Testis (tissue), 3 donors: Measurements from ENCODE around the gene PHF21A. TPM values are rescaled to one million over a fixed set of nuclear protein-coding genes. Genes with fewer than 3 reads are reported as not detected.

Source experiments
- DNase-seq: peaks from one replicate; pipeline ENCODE4 v3.0.0-alpha.2; 2019
- H3K27ac ChIP-seq, 2 donors: fragments of 200-600 bp; sonication (generic); one replicate each; pipeline ENCODE4 v1.5.1; 2019
- H3K27me3 ChIP-seq: fragments of 200-600 bp; sonication (generic); one replicate; pipeline ENCODE4 v1.5.1; 2019
- H3K36me3 ChIP-seq: fragments of 200-600 bp; sonication (generic); one replicate; pipeline ENCODE4 v1.5.1; 2017; ENCODE audit warnings: low read depth; ENCODE audit errors: missing control alignments
- H3K4me1 ChIP-seq: fragments of 200-600 bp; sonication (generic); one replicate; pipeline ENCODE4 v1.5.1; 2019
- H3K4me3 ChIP-seq, 2 donors: fragments of 200-600 bp; sonication (generic); one replicate each; pipeline ENCODE4 v1.5.1; 2017 to 2019
- H3K9me3 ChIP-seq: fragments of 200-600 bp; sonication (generic); one replicate; pipeline ENCODE4 v1.5.1; 2017
- POLR2A ChIP-seq: fragments of 450-650 bp; IDR thresholded peaks from one replicate; pipeline ENCODE4 v1.6.1; 2017; ENCODE audit warnings: antibody characterized with exemption, mild to moderate bottlenecking, moderate library complexity
- WGBS, 2 donors: methylation state at CpG; one replicate each; pipeline ENCODE4 v1.1.5; 2018; 5-methylcytosine and 5-hydroxymethylcytosine counted together
- intact Hi-C: fragments of 100-400 bp; cut with DNase I; formaldehyde crosslinking; loops from one replicate; pipeline ENCODE4 v1.15.1; 2023; ENCODE audit warnings: low total_unique reads
- polyA plus RNA-seq: library from polyadenylated mRNA; stranded (reverse); fragments of 350-450 nt; fragmentation: Illumina TruSeq; extraction: RNeasy Lipid Tissue Mini Kit (QIAGEN cat#74804); gene quantifications from one replicate; pipeline ENCODE4 v1.2.3, GENCODE V29; 2014; ENCODE audit warnings: low read depth, low replicate concordance; ENCODE audit not compliant: insufficient read depth
- total RNA-seq, 2 donors: library from RNA; depleted of rRNA; stranded (reverse); fragments of >200 nt; gene quantifications; one replicate each; pipeline ENCODE4 v1.2.3, GENCODE V29; 2016
- TF ChIP-seq, protein P1 (sequence below), 3 experiments: fragments of 450-650 bp in 2 of 3; fragments of 200-600 bp in 1 of 3; sonication (generic) in 1 of 3; IDR thresholded peaks; one replicate each; pipeline ENCODE4 v1.5.1; 2016 to 2019; ENCODE audit warnings: antibody characterized with exemption in 3 of 3, mild to moderate bottlenecking in 2 of 3, moderate library complexity in 1 of 3

PHF21A gene
- total and polyA plus RNA-seq, 3 donors from 2014 or later = 53.5 to 83.2 (median 56.6) TPM

DNA sequence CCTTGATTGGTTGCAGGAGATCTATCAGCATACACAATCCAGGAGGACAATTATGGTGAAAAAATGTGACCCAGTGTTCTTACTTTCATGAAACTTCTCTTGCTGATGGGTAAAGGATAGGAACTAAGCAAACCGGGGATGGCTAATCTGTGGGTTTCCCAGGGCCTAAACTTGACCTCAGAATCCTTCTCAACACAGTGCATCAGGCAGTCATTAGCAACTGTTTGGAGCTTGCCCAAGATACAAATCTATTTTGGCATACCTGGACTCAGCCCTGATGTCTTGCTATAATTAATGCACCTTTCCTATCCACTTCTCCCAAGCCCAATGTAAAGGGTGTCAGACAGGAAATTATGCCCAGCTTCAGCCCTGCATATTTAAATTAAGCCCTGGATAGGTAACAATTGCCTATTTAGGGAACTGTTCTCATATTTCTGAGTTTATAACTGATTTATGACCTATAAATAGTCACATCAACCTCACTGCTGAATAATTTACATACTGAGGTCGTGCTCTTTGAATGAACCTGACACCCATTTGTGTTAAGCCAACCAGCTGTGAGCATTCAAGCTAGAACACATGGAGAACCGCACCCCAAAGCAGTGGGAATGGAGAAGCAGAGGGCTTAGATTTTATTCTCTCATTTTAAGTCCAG lies 9.2 kb upstream of the PHF21A start:
- Histone ChIP-seq H3K9me3 (no peaks in the 10 kb centered on the region), H3K4me1 (no peaks in the 10 kb centered on the region), H3K36me3 (no peaks in the 10 kb centered on the region), H3K27ac (no peak overlapping the region), H3K27me3 (no peaks in the 10 kb centered on the region), H3K4me3 (no peak overlapping the region)
- WGBS, 2 donors = 78 to 85% methylated on average over 3 of the region's 3 CpGs
- no peak for TF ChIP-seq POLR2A
- TF ChIP-seq, protein P1, sequence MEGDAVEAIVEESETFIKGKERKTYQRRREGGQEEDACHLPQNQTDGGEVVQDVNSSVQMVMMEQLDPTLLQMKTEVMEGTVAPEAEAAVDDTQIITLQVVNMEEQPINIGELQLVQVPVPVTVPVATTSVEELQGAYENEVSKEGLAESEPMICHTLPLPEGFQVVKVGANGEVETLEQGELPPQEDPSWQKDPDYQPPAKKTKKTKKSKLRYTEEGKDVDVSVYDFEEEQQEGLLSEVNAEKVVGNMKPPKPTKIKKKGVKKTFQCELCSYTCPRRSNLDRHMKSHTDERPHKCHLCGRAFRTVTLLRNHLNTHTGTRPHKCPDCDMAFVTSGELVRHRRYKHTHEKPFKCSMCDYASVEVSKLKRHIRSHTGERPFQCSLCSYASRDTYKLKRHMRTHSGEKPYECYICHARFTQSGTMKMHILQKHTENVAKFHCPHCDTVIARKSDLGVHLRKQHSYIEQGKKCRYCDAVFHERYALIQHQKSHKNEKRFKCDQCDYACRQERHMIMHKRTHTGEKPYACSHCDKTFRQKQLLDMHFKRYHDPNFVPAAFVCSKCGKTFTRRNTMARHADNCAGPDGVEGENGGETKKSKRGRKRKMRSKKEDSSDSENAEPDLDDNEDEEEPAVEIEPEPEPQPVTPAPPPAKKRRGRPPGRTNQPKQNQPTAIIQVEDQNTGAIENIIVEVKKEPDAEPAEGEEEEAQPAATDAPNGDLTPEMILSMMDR (IDR thresholded peaks at IDR 0.05) = no peak
- intact Hi-C loops = loop anchor here (10.0 kb wide), 1 partner anchor 84 kb away; no protein-coding TSS in a partner anchor
- DNase-seq = no peak

DNA sequence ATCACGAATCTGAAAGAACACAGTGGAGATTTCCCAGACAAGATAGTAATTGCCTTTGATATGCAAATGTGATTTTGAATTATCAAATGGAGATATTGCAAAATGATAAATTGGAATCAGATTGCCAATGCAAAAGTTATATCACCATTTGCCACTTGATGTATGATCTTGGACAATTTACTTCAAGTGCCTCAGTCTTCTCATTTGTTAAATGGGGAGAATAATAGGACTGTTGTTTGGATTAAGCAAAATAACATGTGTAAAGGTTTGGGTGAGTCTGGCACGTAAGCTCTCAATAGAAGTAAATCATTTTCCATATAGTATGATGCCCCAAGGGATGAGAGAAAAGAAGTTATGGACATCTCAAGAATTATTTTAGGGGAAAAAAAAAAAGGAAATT lies 7.9 kb upstream of the PHF21A start:
- Histone ChIP-seq H3K4me1 (no peaks in the 10 kb centered on the region), H3K9me3 (no peaks in the 10 kb centered on the region), H3K36me3 (no peaks in the 10 kb centered on the region), H3K27ac (no peak overlapping the region), H3K27me3 (no peaks in the 10 kb centered on the region), H3K4me3 (no peak overlapping the region)
- WGBS, 2 donors = 80 to 93% methylated on average over 2 of the region's 2 CpGs
- intact Hi-C loops = no loop called here
- no peak for TF ChIP-seq POLR2A
- TF ChIP-seq, protein P1 (IDR thresholded peaks at IDR 0.05) = no peak
- no peak for DNase-seq

DNA sequence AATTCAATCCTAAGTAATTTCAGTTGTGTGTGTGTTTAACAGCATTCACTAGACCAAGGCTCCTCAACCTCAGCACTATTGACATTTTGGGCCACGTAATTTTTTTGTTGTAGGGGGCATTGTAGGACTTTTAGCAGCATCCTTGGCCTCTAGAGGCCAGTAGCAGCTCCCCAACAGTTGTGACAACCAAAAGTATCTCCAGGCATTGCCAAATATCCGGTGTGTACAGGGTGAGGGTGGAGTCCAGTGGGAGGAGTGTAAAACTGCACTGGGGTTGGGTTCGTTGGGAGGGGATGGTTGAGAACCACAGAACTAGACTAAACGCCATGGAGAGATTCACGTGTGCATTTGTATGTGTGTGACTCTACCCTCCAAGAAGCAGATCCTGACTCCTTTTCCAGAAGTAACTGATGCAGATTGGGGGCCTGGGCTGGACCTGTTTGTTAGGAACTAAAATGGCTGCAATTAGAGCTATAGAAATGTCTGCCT lies 5.9 kb upstream of the PHF21A start:
- DNase-seq = no peak
- H3K27ac ChIP-seq = no peak overlapping the region
- H3K36me3 ChIP-seq = no peaks in the 10 kb centered on the region
- intact Hi-C loops = no loop called here
- H3K4me1 ChIP-seq = no peaks in the 10 kb centered on the region
- TF ChIP-seq POLR2A = no peak
- TF ChIP-seq, protein P1 (IDR thresholded peaks at IDR 0.05) = no peak
- WGBS, 2 donors = 53 to 62% methylated on average over 5 of the region's 5 CpGs
- no peaks in the 10 kb centered on the region for H3K27me3 ChIP-seq
- H3K9me3 ChIP-seq = no peaks in the 10 kb centered on the region
- H3K4me3 ChIP-seq = no peak overlapping the region

DNA sequence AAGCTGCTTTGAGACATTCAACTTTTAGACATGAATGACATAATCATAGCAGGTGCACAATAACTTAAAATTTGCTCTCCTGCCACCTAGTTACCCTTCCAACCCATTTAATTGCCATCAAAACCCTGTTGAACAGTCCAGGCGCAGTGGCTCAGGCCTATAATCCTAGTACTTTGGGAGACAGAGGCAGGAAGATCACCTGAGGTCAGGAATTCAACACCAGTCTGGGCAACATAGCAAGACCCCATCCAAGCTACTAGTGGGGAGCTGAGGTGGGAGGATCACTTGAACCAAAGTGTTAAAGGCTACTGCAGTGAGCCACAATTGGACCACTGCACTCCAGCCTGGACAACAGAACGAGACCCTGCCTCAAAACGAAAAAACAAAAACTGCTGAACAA lies 4.0 kb upstream of the PHF21A start:
- TF ChIP-seq, protein P1 (IDR thresholded peaks at IDR 0.05) = no peak
- TF ChIP-seq POLR2A = no peak
- WGBS, 2 donors = 92 to 95% methylated on average over 3 of the region's 3 CpGs
- no peaks in the 10 kb centered on the region for H3K4me1 ChIP-seq
- H3K27me3 ChIP-seq = no peaks in the 10 kb centered on the region
- no peaks in the 10 kb centered on the region for H3K36me3 ChIP-seq
- intact Hi-C loops = no loop called here
- no peaks in the 10 kb centered on the region for H3K9me3 ChIP-seq
- DNase-seq = no peak
- H3K27ac ChIP-seq = no peak overlapping the region
- no peak overlapping the region for H3K4me3 ChIP-seq
